ENCODE results near the gene MSRB3. TPM values are rescaled to one million over a fixed set of nuclear protein-coding genes. Genes with fewer than 3 reads are reported as not detected.
"Not testable (repeated sequence)": the region's sequence is repeated elsewhere in the genome, so short reads cannot be mapped to it uniquely, and the experiment has no call there.

The MSRB3 gene
- total RNA-seq, 2 donors from 2014 or later: 0.18 TPM; not detected in 1

GRCh38 chr12:65308601-65309071 is 30.2 kb downstream of the MSRB3 start:
- no peak for DNase-seq (ENCODE audit: low spot score in 2 of 2)
- ATAC-seq: no peak
- Mint-ChIP-seq H3K27ac (no peak overlapping the region), H3K36me3 (no peaks in the 10 kb centered on the region), H3K9me3 (no peaks in the 10 kb centered on the region)

- H3K36me3 Mint-ChIP-seq: no peaks in the 10 kb centered on the region
- no peak for DNase-seq (ENCODE audit: low spot score in 2 of 2)
- no peak for ATAC-seq
- no peaks in the 10 kb centered on the region for H3K9me3 Mint-ChIP-seq
- H3K27ac Mint-ChIP-seq: no peak overlapping the region
Observed at GRCh38 chr12:65311260-65311659, 32.8 kb downstream of the MSRB3 start.

- Mint-ChIP-seq H3K27ac (no peak overlapping the region), H3K36me3 (no peaks in the 10 kb centered on the region), H3K9me3 (no peaks in the 10 kb centered on the region)
- ATAC-seq (no peak), DNase-seq (ENCODE audit: low spot score in 2 of 2) (no peak)
Observed at GRCh38 chr12:65313719-65314317, 35.3 kb downstream of the MSRB3 start.

GRCh38 chr12:65315238-65315637 is 36.8 kb downstream of the MSRB3 start:
- not testable (repeated sequence) for H3K27ac Mint-ChIP-seq; H3K36me3 Mint-ChIP-seq; ATAC-seq; DNase-seq (ENCODE audit: low spot score in 2 of 2); H3K9me3 Mint-ChIP-seq

DNA sequence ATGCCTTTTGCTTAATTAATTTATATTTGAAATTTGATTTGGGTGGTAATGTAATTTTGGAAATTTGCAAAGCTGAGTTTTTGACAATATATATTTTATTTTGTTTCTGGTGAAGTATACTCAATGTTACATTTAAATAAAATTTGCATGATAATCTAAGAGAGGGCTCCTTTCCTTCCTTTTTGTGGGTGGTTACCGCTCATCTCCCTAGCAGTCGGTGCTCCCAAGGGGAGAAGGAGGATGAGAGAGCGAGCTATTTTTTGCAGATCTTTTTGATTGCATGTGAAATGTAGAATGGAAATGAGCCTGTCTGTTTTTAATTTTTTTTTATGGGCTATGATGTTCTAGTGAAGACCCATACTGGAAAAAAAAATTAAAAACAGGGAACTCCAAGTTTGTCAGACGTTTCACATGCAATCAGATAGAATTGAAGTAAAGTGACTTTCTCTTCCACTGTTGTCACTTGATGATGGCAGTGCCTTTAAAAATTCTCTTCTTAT is 39.8 kb downstream of the MSRB3 start:
- Mint-ChIP-seq H3K36me3 (no peaks in the 10 kb centered on the region), H3K9me3 (no peaks in the 10 kb centered on the region), H3K27ac (no peak overlapping the region)
- DNase-seq (ENCODE audit: low spot score in 2 of 2) (no peak), ATAC-seq (no peak)

DNA sequence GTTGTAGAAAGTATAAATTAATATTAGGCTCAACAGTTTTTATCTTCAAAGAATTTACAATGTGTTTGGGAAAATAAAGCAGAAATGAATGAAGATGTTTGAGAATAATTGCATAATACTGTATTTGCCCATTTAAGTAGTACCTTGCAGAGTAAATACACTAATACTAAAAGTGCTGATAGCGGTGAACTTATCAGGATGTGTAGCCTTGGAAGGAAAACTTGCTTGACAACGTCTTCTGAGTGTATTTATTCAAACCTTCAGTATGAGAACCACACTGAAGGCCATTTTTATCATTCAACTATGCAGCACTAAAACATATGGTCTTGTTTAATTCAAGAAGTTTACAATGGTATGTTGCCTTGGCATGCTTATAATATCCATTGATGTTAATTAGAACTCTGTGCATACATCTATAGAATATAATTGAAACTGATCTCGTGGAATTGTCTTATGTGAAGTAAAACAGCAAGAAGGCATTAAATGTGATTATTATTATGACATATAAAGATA is 41.3 kb downstream of the MSRB3 start:
- no peaks in the 10 kb centered on the region for H3K36me3 Mint-ChIP-seq
- ATAC-seq (no peak), DNase-seq (ENCODE audit: low spot score in 2 of 2) (no peak)
- no peak overlapping the region for H3K27ac Mint-ChIP-seq
- no peaks in the 10 kb centered on the region for H3K9me3 Mint-ChIP-seq

- Mint-ChIP-seq H3K27ac (no peak overlapping the region), H3K36me3 (no peaks in the 10 kb centered on the region), H3K9me3 (no peaks in the 10 kb centered on the region)
- DNase-seq (ENCODE audit: low spot score in 2 of 2) (no peak), ATAC-seq (no peak)
Observed at GRCh38 chr12:65323070-65323469, 44.6 kb downstream of the MSRB3 start.

GRCh38 chr12:65324056-65324455 is 45.6 kb downstream of the MSRB3 start:
- Mint-ChIP-seq H3K9me3 (no peaks in the 10 kb centered on the region), H3K27ac (no peak overlapping the region), H3K36me3 (no peaks in the 10 kb centered on the region)
- DNase-seq (ENCODE audit: low spot score in 2 of 2) (no peak), ATAC-seq (no peak)

DNA sequence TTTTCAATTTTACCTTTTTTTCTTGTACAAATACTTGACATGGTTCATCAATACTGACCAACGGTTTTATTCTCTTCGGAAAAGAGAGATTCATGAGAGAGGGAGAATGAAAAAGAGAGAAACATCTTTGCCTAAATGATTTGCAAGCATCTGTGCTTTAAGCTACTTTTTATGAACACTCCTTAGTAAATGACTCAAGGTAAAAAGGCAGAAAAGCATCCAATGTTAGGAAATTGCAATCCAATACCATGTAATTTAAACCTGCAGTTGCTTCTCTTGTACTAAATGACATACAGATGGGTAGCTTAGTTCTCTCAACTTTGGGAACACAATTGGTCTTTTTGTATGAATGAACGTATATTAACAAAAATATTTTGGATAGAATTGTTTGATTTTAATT is 46.1 kb downstream of the MSRB3 start:
- Mint-ChIP-seq H3K9me3 (no peaks in the 10 kb centered on the region), H3K36me3 (no peaks in the 10 kb centered on the region), H3K27ac (no peak overlapping the region)
- ATAC-seq: no peak
- no peak for DNase-seq (ENCODE audit: low spot score in 2 of 2)

GRCh38 chr12:65325183-65325582 is 46.7 kb downstream of the MSRB3 start:
- DNase-seq (ENCODE audit: low spot score in 2 of 2): no peak
- Mint-ChIP-seq H3K36me3 (no peaks in the 10 kb centered on the region), H3K27ac (no peak overlapping the region), H3K9me3 (no peaks in the 10 kb centered on the region)
- no peak for ATAC-seq

GRCh38 chr12:65326616-65327015 is 48.1 kb downstream of the MSRB3 start:
- no peak for ATAC-seq
- DNase-seq (ENCODE audit: low spot score in 2 of 2): no peak
- H3K9me3 Mint-ChIP-seq: no peaks in the 10 kb centered on the region
- H3K27ac Mint-ChIP-seq: no peak overlapping the region
- no peaks in the 10 kb centered on the region for H3K36me3 Mint-ChIP-seq

DNA sequence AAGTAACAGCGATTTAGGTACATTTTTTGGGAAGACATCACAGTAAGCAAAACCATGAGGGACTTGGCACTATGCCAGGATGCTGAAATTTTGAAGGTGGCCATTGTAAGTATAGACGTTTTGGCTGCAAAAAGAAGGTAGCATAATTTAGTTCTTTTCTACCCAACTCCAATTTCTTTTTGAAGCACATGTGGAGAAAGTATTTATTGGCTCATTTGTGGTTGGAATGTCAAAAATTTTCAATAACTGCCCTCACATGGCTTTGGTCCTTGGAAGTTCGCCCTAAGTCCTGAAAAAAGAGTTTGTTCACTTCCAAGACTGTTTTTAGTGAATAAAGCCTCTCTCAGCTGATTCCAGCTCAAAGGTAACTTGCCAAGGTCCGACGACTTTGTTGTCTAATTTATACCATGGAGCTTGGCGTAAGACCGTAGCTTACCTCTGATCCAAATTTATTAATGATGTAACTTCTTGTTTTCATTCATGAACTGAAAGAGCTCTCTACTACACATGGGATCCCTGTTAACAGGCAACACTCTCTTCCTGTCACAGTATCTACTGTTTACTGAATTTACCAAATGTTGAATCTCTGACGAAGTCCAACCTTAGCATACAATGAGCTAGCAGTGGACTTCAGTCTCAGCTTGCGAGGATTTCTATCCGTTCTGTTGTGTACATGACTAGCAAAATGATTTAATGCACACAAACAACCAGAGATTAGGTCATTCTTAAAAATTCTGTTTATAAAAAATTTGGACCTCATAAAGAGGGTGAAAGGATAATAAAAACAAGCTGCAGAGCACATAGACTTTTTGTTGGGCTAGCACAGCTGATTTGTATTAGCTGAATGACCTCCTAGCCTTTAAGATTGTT is 49.0 kb downstream of the MSRB3 start:
- no peak for DNase-seq (ENCODE audit: low spot score in 2 of 2)
- no peaks in the 10 kb centered on the region for H3K36me3 Mint-ChIP-seq

DNA sequence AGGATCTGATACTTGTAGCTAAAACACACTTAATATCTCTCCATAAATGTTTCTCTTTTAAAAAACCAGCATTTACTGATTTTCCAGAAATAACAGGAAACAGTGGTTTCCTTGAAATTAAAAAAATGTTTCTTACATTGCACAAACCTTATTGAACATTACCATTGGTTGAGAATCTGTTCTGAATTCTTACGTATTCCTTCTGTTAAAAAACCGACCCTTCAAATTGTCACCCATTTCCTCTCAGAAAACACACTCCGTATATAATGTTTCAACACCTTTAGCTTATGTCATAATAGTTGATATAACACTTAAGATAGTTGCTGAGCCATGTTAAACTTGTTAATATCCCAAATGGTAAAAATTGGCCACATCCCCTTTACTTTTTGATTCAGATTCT is 51.2 kb downstream of the MSRB3 start:
- Mint-ChIP-seq H3K27ac (no peak overlapping the region), H3K9me3 (no peaks in the 10 kb centered on the region), H3K36me3 (no peaks in the 10 kb centered on the region)
- ATAC-seq (no peak), DNase-seq (ENCODE audit: low spot score in 2 of 2) (no peak)

More for the DNA sequence above, 49.0 kb downstream of the MSRB3 start:
- no peak for ATAC-seq
- Mint-ChIP-seq H3K9me3 (no peaks in the 10 kb centered on the region), H3K27ac (no peak overlapping the region)

GRCh38 chr12:65330331-65330730 is 51.8 kb downstream of the MSRB3 start:
- DNase-seq (ENCODE audit: low spot score in 2 of 2) (no peak), ATAC-seq (no peak)
- no peaks in the 10 kb centered on the region for H3K36me3 Mint-ChIP-seq

DNA sequence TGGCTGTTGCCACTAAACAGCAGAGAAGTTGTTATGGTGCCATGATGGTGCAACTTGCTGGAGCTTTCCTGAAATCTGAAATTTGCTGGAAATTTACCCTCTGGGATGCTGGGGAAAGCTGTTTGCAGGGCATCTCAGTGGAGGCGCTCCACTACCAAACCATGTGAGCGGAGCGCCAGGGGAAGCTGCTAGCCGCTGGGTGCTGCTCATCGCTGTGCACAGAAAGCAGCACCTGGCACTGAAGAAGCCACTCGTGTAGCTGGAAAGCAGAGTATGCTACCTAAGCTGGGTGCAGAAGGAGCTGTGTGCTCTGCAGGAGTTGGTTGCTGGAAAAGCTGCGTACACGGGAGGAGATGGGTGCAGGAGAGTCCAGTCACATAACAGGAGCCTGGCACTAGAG is 53.0 kb downstream of the MSRB3 start:
- ATAC-seq (no peak), DNase-seq (ENCODE audit: low spot score in 2 of 2) (no peak)
- no peak overlapping the region for H3K27ac Mint-ChIP-seq
- no peaks in the 10 kb centered on the region for H3K9me3 Mint-ChIP-seq
- H3K36me3 Mint-ChIP-seq: no peaks in the 10 kb centered on the region

More at GRCh38 chr12:65330331-65330730, 51.8 kb downstream of the MSRB3 start:
- Mint-ChIP-seq H3K27ac (no peak overlapping the region), H3K9me3 (no peaks in the 10 kb centered on the region)

DNA sequence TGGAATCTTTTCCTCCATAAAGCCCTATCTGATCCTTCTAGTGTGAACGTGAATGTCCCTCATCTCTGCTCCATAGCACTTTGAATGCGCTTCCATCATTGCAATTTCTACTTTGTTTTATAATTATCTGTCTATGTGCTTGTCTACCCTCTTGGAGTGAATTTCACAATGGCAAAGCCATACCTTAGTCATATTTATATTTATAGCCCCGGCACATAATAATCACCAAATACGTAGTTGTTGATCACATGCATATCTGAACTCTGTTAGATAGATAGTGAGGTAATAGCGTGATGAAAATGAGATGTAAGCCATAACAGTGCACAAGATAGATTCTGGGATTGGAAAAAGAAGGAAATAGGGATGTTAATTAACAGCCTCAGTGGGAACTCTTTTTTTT is 55.2 kb downstream of the MSRB3 start:
- ATAC-seq (no peak), DNase-seq (ENCODE audit: low spot score in 2 of 2) (no peak)
- Mint-ChIP-seq H3K27ac (no peak overlapping the region), H3K36me3 (no peaks in the 10 kb centered on the region), H3K9me3 (no peaks in the 10 kb centered on the region)

GRCh38 chr12:65334521-65334920 is 56.0 kb downstream of the MSRB3 start:
- no peak for DNase-seq (ENCODE audit: low spot score in 2 of 2)
- H3K27ac Mint-ChIP-seq: no peak overlapping the region
- no peak for ATAC-seq
- H3K9me3 Mint-ChIP-seq: no peaks in the 10 kb centered on the region
- no peaks in the 10 kb centered on the region for H3K36me3 Mint-ChIP-seq
